ENCODE measurements around the gene CCDC73.

DNA sequence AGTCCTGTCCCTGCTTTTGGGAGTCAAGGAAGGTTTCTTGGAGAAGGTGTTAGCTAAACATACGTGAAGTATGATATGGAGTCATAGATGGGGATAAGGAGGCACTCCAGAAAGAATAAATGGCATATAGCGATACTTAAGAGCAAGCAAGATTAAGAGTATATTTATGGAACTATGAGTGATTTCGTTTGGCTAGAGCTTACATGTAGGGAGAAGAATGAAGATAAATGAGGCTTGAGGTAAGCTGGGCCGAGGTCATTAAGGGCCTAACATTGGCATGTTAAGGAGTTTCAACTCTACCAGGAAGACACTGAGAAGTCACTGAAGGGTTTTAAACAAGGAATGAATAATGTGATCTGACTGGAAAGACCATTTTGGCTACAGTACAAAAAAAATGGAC is 177.6 kb downstream of the CCDC73 start:
- TF ChIP-seq, protein P1, sequence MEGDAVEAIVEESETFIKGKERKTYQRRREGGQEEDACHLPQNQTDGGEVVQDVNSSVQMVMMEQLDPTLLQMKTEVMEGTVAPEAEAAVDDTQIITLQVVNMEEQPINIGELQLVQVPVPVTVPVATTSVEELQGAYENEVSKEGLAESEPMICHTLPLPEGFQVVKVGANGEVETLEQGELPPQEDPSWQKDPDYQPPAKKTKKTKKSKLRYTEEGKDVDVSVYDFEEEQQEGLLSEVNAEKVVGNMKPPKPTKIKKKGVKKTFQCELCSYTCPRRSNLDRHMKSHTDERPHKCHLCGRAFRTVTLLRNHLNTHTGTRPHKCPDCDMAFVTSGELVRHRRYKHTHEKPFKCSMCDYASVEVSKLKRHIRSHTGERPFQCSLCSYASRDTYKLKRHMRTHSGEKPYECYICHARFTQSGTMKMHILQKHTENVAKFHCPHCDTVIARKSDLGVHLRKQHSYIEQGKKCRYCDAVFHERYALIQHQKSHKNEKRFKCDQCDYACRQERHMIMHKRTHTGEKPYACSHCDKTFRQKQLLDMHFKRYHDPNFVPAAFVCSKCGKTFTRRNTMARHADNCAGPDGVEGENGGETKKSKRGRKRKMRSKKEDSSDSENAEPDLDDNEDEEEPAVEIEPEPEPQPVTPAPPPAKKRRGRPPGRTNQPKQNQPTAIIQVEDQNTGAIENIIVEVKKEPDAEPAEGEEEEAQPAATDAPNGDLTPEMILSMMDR (IDR thresholded peaks at IDR 0.05): no peak
- no peak for TF ChIP-seq POLR2A (IDR thresholded peaks at IDR 0.05)
